Calu3 (cell line): ENCODE measurements around the gene SERPINF2. TPM values are rescaled to one million over a fixed set of nuclear protein-coding genes. Genes with fewer than 3 reads are reported as not detected.

Experiments
- BruUV-seq: library from RNA; stranded (reverse); fragments of 400-500 nt; replicated peaks from 2 replicates; lab custom pipeline; 2021; lab: Mats Ljungman, UMichigan
- CTCF ChIA-PET: fragments of 300-600 bp; sonication (Branson Sonifier 250); formaldehyde crosslinking; loops from one replicate; lab custom pipeline; 2022; ENCODE audit warnings: antibody characterized with exemption; lab: Charles Lee
- DNase-seq: peaks from one replicate; pipeline ENCODE4 v3.0.0; 2022
- H3K27ac Mint-ChIP-seq: one replicate; pipeline ENCODE4 v1.8.0; 2022; ENCODE audit warnings: mixed read lengths; ENCODE audit not compliant: unreplicated experiment
- H3K27me3 Mint-ChIP-seq: one replicate; pipeline ENCODE4 v1.8.0; 2022; ENCODE audit warnings: mixed read lengths; ENCODE audit not compliant: unreplicated experiment
- H3K36me3 Mint-ChIP-seq: one replicate; pipeline ENCODE4 v1.8.0; 2022; ENCODE audit warnings: mild to moderate bottlenecking, moderate library complexity, mixed read lengths; ENCODE audit not compliant: insufficient read depth, unreplicated experiment
- H3K4me1 Mint-ChIP-seq: one replicate; pipeline ENCODE4 v1.8.0; 2022; ENCODE audit warnings: mild to moderate bottlenecking, low read depth, mixed read lengths; ENCODE audit not compliant: unreplicated experiment
- H3K4me3 Mint-ChIP-seq: one replicate; pipeline ENCODE4 v1.8.0; 2022; ENCODE audit warnings: mild to moderate bottlenecking, low read depth, moderate library complexity, mixed read lengths; ENCODE audit not compliant: unreplicated experiment
- H3K9me3 Mint-ChIP-seq: one replicate; pipeline ENCODE4 v1.8.0; 2022; ENCODE audit warnings: low read depth, mixed read lengths; ENCODE audit not compliant: unreplicated experiment
- CTCF ChIP-seq: fragments of 200-600 bp; IDR thresholded peaks from one replicate; pipeline ENCODE4 v1.8.0; 2022; ENCODE audit warnings: antibody characterized with exemption; ENCODE audit not compliant: unreplicated experiment
- intact Hi-C: fragments of 100-400 bp; cut with micrococcal nuclease; formaldehyde crosslinking; loops from one replicate; pipeline ENCODE4 v1.10.0; 2022; ENCODE audit not compliant: unreplicated experiment
- total RNA-seq: library from RNA; stranded (reverse); gene quantifications from 2 replicates; pipeline ENCODE4 v1.2.3, GENCODE V29; 2022

SERPINF2 gene
- total RNA-seq, 1 experiment from 2014 or later: 0.76 TPM

- CTCF ChIA-PET: no interaction called here
- Mint-ChIP-seq H3K4me1 (no peaks in the 10 kb centered on the region), H3K9me3 (no peaks in the 10 kb centered on the region), H3K27ac (no peak overlapping the region), H3K4me3 (no peak overlapping the region), H3K27me3 (peaks cover 12% of the 10 kb centered on the region), H3K36me3 (no peaks in the 10 kb centered on the region)
- no TSS peak for BruUV-seq
- TF ChIP-seq CTCF: no peak
- no peak for DNase-seq
- intact Hi-C loops: no loop called here
These were observed 13.2 kb downstream of the SERPINF2 start for GRCh38 chr17:1755827-1756262.

- no peak for TF ChIP-seq CTCF
- H3K36me3 Mint-ChIP-seq: no peaks in the 10 kb centered on the region
- H3K4me3 Mint-ChIP-seq: no peak overlapping the region
- H3K4me1 Mint-ChIP-seq: no peaks in the 10 kb centered on the region
- DNase-seq: no peak
- no peak overlapping the region for H3K27ac Mint-ChIP-seq
- no TSS peak for BruUV-seq
- CTCF ChIA-PET: no interaction called here
- H3K27me3 Mint-ChIP-seq: peaks cover 12% of the 10 kb centered on the region
- no peaks in the 10 kb centered on the region for H3K9me3 Mint-ChIP-seq
- intact Hi-C loops: no loop called here
These were observed 16.1 kb downstream of the SERPINF2 start for GRCh38 chr17:1758807-1759206.

GRCh38 chr17:1759529-1759928, 16.9 kb downstream of the SERPINF2 start:
- intact Hi-C loops: no loop called here
- H3K9me3 Mint-ChIP-seq: no peaks in the 10 kb centered on the region
- peaks cover 12% of the 10 kb centered on the region for H3K27me3 Mint-ChIP-seq
- no peak for DNase-seq
- H3K4me1 Mint-ChIP-seq: no peaks in the 10 kb centered on the region
- no peak overlapping the region for H3K27ac Mint-ChIP-seq
- no peaks in the 10 kb centered on the region for H3K36me3 Mint-ChIP-seq
- BruUV-seq: no TSS peak
- CTCF ChIA-PET: no interaction called here
- no peak overlapping the region for H3K4me3 Mint-ChIP-seq
- TF ChIP-seq CTCF: no peak

- Mint-ChIP-seq H3K4me3 (no peak overlapping the region), H3K9me3 (no peaks in the 10 kb centered on the region), H3K27me3 (no peaks in the 10 kb centered on the region), H3K4me1 (no peaks in the 10 kb centered on the region), H3K36me3 (no peaks in the 10 kb centered on the region), H3K27ac (no peak overlapping the region)
- BruUV-seq: no TSS peak
- no peak for TF ChIP-seq CTCF
- no peak for DNase-seq
- intact Hi-C loops: no loop called here
- CTCF ChIA-PET: no interaction called here
These were observed 19.7 kb downstream of the SERPINF2 start for GRCh38 chr17:1762233-1762900.
